Left lung (tissue), 10 donors: Measurements from ENCODE around the gene CIART. TPM values are rescaled to one million over a fixed set of nuclear protein-coding genes. Genes with fewer than 3 reads are reported as not detected.

ENCODE experiments used
- ATAC-seq: fragments of 200-7000 bp; cut with Tn5 transposase; one replicate; pipeline ENCODE4 v1.9.1; 2020; ENCODE audit warnings: moderate library complexity
- DNase-seq, 4 donors: peaks; one replicate each; pipeline ENCODE4 v3.0.0-alpha.2; 2013 to 2020
- H3K27ac ChIP-seq, 2 donors: fragments of 200-600 bp; sonication (generic) in 1 of 2; one replicate each; pipeline versions ENCODE4 v1.5.0 to v1.8.0; 2020 to 2021
- H3K27me3 ChIP-seq, 2 donors: fragments of 200-600 bp; sonication (generic) in 1 of 2; one replicate each; pipeline versions ENCODE4 v1.5.0 to v1.8.0; 2020 to 2021
- H3K36me3 ChIP-seq, 2 donors: fragments of 200-600 bp; sonication (generic) in 1 of 2; one replicate each; pipeline versions ENCODE4 v1.5.0 to v1.8.0; 2020 to 2021
- H3K4me1 ChIP-seq, 2 donors: fragments of 200-600 bp; one replicate each; pipeline ENCODE4 v1.8.0; 2021
- H3K4me3 ChIP-seq, 2 donors: fragments of 200-600 bp; sonication (generic) in 1 of 2; one replicate each; pipeline versions ENCODE4 v1.5.0 to v1.8.0; 2020 to 2021; ENCODE audit warnings: mild to moderate bottlenecking in 1 of 2
- H3K9me3 ChIP-seq, 2 donors: fragments of 200-600 bp; sonication (generic) in 1 of 2; one replicate each; pipeline versions ENCODE4 v1.5.0 to v1.8.0; 2020 to 2021
- intact Hi-C, 2 donors: fragments of 100-400 bp; cut with DNase I; formaldehyde crosslinking; loops; one replicate each; pipeline versions ENCODE4 v1.11.2 to v1.14.2; 2022
- polyA plus RNA-seq, 6 donors: library from polyadenylated mRNA; unstranded; fragments of 120-200 nt; gene quantifications; one replicate each; pipeline ENCODE4 v1.2.1, GENCODE V29; 2013; ENCODE audit not compliant: insufficient read length in 6 of 6
- total RNA-seq, 2 donors: library from RNA; stranded (reverse); fragmentation: NEBNext Ultra II Directional; extraction: Animal tissue kit (Norgen Biotek cat#: 25700); gene quantifications; one replicate each; pipeline ENCODE4 v1.2.1, GENCODE V29; 2021
- TF ChIP-seq, protein P1 (sequence below), 2 donors: fragments of 200-600 bp; sonication (generic) in 1 of 2; IDR thresholded peaks; one replicate each; pipeline versions ENCODE4 v1.5.0 to v1.8.0; 2021; ENCODE audit warnings: antibody characterized with exemption in 2 of 2
- donor health status: DM: no; HTN: yes; CAD: no.
- donor health status: DM: no; HTN: no; CAD: no.

The CIART gene
- total and polyA plus RNA-seq, 8 donors, result 3.4 to 13.2 (median 8.3) TPM

DNA sequence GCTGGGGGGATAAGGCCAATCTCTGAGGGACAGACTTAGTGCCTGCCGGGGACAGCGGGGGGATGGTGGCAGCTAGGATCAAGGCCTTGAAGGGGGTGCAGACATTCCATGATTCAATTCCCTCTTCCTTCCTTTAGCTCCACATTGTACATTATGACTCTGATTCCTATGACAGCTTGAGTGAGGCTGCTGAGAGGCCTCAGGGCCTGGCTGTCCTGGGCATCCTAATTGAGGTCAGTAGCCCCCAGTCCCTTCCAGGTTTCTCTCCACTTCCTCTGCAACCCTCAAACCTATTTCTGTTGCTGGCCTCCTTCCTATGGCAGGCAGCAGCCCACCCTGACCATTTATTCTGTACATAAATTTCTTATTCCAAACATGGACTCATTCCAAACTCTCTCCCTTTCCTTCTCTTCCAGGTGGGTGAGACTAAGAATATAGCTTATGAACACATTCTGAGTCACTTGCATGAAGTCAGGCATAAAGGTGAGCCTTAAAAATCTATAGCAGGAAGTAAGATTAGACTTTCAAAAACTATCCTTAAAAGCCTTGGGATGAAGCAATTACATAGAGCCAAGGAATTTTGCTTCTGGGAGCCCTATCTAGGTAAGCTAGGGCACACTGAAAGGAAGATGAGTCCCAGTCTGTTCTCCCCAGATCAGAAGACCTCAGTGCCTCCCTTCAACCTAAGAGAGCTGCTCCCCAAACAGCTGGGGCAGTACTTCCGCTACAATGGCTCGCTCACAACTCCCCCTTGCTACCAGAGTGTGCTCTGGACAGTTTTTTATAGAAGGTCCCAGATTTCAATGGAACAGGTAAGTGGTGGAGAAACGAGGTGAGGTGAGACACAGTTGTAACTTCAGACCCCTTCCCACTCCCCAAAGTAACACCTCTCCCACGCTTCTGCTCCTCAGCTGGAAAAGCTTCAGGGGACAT, 19.7 kb upstream of the CIART start:
- Histone ChIP-seq H3K4me1 (peaks cover 5 to 14% of the 10 kb centered on the region in 2 donors), H3K36me3 (peaks cover 0 to 34% of the 10 kb centered on the region in 2 donors), H3K27me3 (peaks cover 0 to 30% of the 10 kb centered on the region in 2 donors), H3K27ac (no peak overlapping the region), H3K9me3 (no peaks in the 10 kb centered on the region), H3K4me3 (no peak overlapping the region)
- ATAC-seq, result no peak
- DNase-seq, result no peak
- TF ChIP-seq, protein P1, sequence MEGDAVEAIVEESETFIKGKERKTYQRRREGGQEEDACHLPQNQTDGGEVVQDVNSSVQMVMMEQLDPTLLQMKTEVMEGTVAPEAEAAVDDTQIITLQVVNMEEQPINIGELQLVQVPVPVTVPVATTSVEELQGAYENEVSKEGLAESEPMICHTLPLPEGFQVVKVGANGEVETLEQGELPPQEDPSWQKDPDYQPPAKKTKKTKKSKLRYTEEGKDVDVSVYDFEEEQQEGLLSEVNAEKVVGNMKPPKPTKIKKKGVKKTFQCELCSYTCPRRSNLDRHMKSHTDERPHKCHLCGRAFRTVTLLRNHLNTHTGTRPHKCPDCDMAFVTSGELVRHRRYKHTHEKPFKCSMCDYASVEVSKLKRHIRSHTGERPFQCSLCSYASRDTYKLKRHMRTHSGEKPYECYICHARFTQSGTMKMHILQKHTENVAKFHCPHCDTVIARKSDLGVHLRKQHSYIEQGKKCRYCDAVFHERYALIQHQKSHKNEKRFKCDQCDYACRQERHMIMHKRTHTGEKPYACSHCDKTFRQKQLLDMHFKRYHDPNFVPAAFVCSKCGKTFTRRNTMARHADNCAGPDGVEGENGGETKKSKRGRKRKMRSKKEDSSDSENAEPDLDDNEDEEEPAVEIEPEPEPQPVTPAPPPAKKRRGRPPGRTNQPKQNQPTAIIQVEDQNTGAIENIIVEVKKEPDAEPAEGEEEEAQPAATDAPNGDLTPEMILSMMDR (IDR thresholded peaks at IDR 0.05), result no peak
- intact Hi-C loops, result no loop called here

DNA sequence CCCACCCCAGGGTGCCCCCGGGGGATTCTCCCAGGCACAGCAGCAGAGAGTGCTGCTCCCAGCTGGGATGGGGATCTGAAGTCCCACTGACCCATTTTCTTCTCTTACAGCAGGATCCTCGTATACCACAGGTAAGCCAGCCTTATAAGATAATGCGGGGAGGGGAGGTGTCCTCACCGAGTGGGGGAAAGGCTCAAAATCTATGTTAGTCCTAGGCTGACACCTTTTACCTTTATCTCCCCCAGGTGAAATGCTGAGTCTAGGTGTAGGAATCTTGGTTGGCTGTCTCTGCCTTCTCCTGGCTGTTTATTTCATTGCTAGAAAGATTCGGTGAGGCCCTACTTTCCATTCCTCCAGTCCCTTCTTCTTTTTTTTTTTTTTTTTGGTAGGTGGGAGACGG, 18.8 kb upstream of the CIART start:
- Histone ChIP-seq H3K4me1 (peaks cover 7 to 18% of the 10 kb centered on the region in 2 donors), H3K27ac (no peak overlapping the region), H3K36me3 (peaks cover 0 to 34% of the 10 kb centered on the region in 2 donors), H3K4me3 (no peak overlapping the region), H3K9me3 (no peaks in the 10 kb centered on the region), H3K27me3 (peaks cover 0 to 21% of the 10 kb centered on the region in 2 donors)
- intact Hi-C loops, result no loop called here
- TF ChIP-seq, protein P1 (IDR thresholded peaks at IDR 0.05), result no peak
- DNase-seq (no peak), ATAC-seq (no peak)

GRCh38 chr1:150267896-150268295, 14.5 kb upstream of the CIART start:
- TF ChIP-seq, protein P1 (IDR thresholded peaks at IDR 0.05), result no peak
- Histone ChIP-seq H3K9me3 (no peaks in the 10 kb centered on the region), H3K4me3 (peak overlapping the region; percentile 83 to 97), H3K27ac (peak overlapping the region; percentile 88 to 94), H3K4me1 (peaks cover 7 to 36% of the 10 kb centered on the region in 2 donors), H3K27me3 (no peaks in the 10 kb centered on the region), H3K36me3 (peaks cover 0 to 34% of the 10 kb centered on the region in 2 donors)
- DNase-seq (no peak), ATAC-seq (no peak)
- intact Hi-C loops, result no loop called here

DNA sequence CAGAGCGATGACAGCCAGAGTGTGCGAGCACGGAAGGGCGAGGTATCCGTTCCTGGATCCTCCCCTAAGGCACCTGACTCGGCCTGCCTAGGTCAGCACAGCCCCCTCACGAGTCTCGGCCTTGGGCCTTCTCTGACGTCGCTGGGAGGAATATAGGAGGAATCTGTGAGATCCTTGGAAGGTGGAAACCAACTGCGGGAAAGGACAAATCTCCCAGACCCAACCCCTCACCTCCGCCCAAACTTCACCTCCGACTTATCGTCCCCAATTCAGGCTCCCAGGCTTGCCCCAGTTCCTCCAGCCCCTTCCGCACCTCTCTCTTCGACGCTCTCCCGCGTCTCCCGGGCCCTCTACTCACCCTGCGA, 14.0 kb upstream of the CIART start:
- Histone ChIP-seq H3K27ac (peak overlapping the region; percentile 88 to 94), H3K9me3 (no peaks in the 10 kb centered on the region), H3K36me3 (peaks cover 0 to 34% of the 10 kb centered on the region in 2 donors), H3K4me3 (peak overlapping the region; percentile 83 to 97), H3K4me1 (peaks cover 11 to 39% of the 10 kb centered on the region in 2 donors), H3K27me3 (no peaks in the 10 kb centered on the region)
- DNase-seq (peak in 1 of 4 donors; percentile 59), ATAC-seq (peak; percentile 66)
- TF ChIP-seq, protein P1 (IDR thresholded peaks at IDR 0.05), result no peak
- intact Hi-C loops, result no loop called here

DNA sequence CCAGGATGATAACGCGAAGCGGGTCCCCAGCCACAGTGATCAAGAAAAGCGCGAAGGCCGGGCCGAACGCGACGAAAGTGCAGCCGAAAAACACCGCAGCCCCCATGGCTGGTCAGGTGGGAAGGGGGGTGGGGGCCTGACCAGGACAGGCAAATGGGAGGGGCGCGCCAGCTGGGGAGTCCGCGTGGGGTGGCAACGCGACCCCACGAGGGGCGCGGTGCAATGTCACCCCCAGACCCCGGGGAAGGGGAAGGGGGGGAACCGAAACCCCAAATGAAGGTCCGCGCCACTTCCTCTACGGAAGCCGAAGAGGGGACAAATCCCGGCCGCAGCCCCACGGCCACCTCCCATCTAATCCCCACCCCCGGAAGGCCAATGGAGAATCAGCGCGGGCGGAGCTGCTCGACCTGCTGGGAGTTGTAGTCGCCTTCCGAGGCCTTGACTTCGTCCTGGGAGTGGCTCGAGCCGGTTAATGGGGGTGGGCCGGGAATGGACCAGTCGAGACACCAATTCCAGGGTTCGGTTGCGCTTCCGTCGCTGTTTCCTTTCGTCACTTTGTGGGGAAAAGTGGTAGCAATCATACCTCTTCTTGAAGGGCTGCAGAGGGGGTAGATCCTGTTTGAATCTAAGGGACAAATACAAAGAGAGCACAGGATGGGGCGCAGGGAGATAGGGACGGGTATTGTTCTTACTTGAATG, 13.5 kb upstream of the CIART start, which contains the start of gene APH1A:
Gene APH1A, minus strand, starts transcription at position 312 of the 699 bp plus-strand sequence. Its CDS starts 206 bp downstream, at position 106.
- intact Hi-C loops, result no loop called here
- Histone ChIP-seq H3K27me3 (no peaks in the 10 kb centered on the region), H3K4me1 (peaks cover 11 to 39% of the 10 kb centered on the region in 2 donors), H3K4me3 (peak within 1 kb of the TSS; percentile 83 to 97), H3K36me3 (peaks cover 0 to 34% of the 10 kb centered on the region in 2 donors), H3K27ac (peak within 1 kb of the TSS; percentile 88 to 94), H3K9me3 (no peaks in the 10 kb centered on the region)
- ATAC-seq, result peak; percentile 99
- TF ChIP-seq, protein P1 (IDR thresholded peaks at IDR 0.05), result no peak
- DNase-seq, result peak; percentile 92 to 99 (median 98)
